ENCODE data around the gene POLE. TPM values are rescaled to one million over a fixed set of nuclear protein-coding genes. Genes with fewer than 3 reads are reported as not detected.

The POLE gene
- total RNA-seq, 1 experiment from 2014 or later = 147 TPM

DNA sequence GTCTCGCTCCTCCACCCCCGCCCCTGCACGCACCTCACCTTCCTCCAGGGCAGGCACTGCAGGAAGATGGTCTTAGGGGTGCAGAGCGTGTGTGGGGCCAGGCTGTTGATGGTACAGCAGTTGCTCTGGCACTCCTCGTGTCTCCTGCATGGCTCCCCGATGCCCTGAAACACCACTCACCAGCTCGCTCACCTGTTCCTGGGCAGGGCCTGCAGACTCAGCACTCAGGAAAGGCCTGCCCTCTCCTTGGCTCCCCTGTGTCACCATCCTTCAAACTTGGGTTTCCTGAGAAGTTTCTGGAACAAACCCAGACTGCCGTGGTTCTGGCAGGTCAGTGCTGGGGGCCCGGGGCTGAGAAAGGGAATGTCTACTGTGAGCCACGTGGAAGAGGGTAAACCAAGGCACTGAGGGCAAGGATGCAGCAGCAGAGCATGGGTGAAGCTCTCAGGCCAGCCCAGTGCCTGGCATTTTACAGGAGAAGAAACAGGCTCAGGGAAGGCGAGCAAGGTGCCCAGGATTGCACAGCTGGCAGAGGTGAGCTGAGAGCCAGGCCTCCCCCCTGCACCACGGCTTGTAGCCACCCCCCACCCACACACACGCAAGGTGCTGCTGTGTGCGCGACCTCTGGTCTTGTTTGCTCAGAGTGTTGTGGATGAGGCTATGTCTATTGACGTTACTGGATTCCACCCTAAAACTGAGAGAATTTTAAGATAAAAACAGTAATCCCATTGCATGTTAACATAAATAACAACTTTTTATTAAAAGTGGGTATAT, 82.3 kb downstream of the POLE start:
- Histone ChIP-seq H2BK15ac (ENCODE audit: low read depth, low read length) (no peak overlapping the region), H3K27me3 (ENCODE audit: insufficient read depth, low read length) (peaks cover 18% of the 10 kb centered on the region), H4K5ac (ENCODE audit: insufficient read length, low read depth, low read length) (no peak overlapping the region), H3K23me2 (ENCODE audit: insufficient read length, low read depth, low read length, poor library complexity, severe bottlenecking) (peaks cover 4% of the 10 kb centered on the region), H3K18ac (ENCODE audit: insufficient read length, low read depth, low read length) (no peak overlapping the region), H4K8ac (replicated peaks; ENCODE audit: insufficient read length, low read depth, low read length) (no peak overlapping the region), H2AFZ (ENCODE audit: low read length) (no peak overlapping the region), H3K4me2 (ENCODE audit: insufficient read depth, insufficient read length, low read length) (no peak overlapping the region), H3K27ac (ENCODE audit: insufficient read length, low read depth, low read length) (no peak overlapping the region), H3K79me2 (ENCODE audit: insufficient read depth, low read length) (no peaks in the 10 kb centered on the region), H2BK20ac (ENCODE audit: low read depth, low read length, poor library complexity, severe bottlenecking) (no peak overlapping the region), H3K4ac (ENCODE audit: low read depth, low read length) (no peak overlapping the region), H3K23ac (ENCODE audit: insufficient read length, low read depth, low read length) (no peak overlapping the region), H3K14ac (ENCODE audit: insufficient read depth, low read length) (no peak overlapping the region), H4K91ac (ENCODE audit: insufficient read length, low read depth, low read length) (no peak overlapping the region), H3K79me1 (ENCODE audit: insufficient read depth, low read depth, low read length, poor library complexity, severe bottlenecking) (no peaks in the 10 kb centered on the region), H4K20me1 (ENCODE audit: control insufficient read depth, insufficient read depth, insufficient read length) (no peaks in the 10 kb centered on the region), H3K4me1 (ENCODE audit: insufficient read depth, low read length) (no peaks in the 10 kb centered on the region), H3T11ph (ENCODE audit: low read length) (no peak overlapping the region), H2BK120ac (ENCODE audit: low read depth, low read length, poor library complexity, severe bottlenecking) (no peak overlapping the region), H2AK5ac (ENCODE audit: insufficient read length, low read length) (no peak overlapping the region), H2BK5ac (ENCODE audit: insufficient read length, low read length) (no peak overlapping the region), H3K56ac (ENCODE audit: insufficient read length, low read depth, low read length) (no peak overlapping the region), H2BK12ac (ENCODE audit: insufficient read length, low read depth, low read length) (no peak overlapping the region), H3K9ac (ENCODE audit: extremely low read depth, insufficient read length, low read length) (no peak overlapping the region), H3K9me3 (ENCODE audit: control insufficient read depth, low read depth, low read length) (no peaks in the 10 kb centered on the region)
- H3K4me3 Mint-ChIP-seq = no peak overlapping the region
- H3K27me3 Mint-ChIP-seq (ENCODE audit: low read depth) = peaks cover 94% of the 10 kb centered on the region
- no peak for DNase-seq
- no peaks in the 10 kb centered on the region; a peak in 1 of 7 replicates for H3K36me3 Mint-ChIP-seq (ENCODE audit: insufficient read depth in 1 of 3, low read depth in 3 of 3)
- H3K27ac Mint-ChIP-seq = no peak overlapping the region
- TF ChIP-seq CTCF (conservative IDR thresholded peaks at IDR 0.05) = no peak
- H3K9me3 Mint-ChIP-seq = no peaks in the 10 kb centered on the region; a peak in 3 of 5 replicates
- WGBS (ENCODE audit: extremely low coverage, insufficient read length, low lambda C conversion rate) = no CpG with 5 or more reads among the region's 16 CpGs
- H3K4me1 Mint-ChIP-seq = peaks cover 13 to 19% of the 10 kb centered on the region in 2 experiments

Measured in H9 (cell line).